SW 1271 (cell line): Measurements from ENCODE around the gene SLC6A2.

Experiments used
- DNase-seq, 2 experiments: peaks; one replicate each; lab custom pipeline; 2025; lab: John Stamatoyannopoulos, UW

The SLC6A2 gene

DNA sequence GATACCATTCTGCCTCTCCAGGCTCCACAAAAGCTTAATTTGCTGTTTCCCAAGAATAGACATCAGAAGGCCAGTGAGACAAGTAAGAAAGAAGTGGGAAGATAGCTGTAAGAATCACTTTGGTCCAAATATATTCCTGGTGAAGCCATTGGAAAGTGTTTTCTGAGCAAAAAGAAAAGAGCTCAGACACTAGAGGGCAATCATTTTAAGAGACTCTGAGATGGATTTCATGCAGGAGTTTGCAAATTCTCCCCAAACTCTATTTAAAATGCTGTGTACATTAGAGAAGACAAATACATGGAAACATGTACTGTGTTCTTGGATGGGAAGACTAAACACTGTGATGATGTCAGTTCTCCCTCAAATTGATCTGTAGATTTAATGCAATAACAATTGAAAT, 8.0 kb upstream of the SLC6A2 start:
- DNase-seq, result no peak

DNA sequence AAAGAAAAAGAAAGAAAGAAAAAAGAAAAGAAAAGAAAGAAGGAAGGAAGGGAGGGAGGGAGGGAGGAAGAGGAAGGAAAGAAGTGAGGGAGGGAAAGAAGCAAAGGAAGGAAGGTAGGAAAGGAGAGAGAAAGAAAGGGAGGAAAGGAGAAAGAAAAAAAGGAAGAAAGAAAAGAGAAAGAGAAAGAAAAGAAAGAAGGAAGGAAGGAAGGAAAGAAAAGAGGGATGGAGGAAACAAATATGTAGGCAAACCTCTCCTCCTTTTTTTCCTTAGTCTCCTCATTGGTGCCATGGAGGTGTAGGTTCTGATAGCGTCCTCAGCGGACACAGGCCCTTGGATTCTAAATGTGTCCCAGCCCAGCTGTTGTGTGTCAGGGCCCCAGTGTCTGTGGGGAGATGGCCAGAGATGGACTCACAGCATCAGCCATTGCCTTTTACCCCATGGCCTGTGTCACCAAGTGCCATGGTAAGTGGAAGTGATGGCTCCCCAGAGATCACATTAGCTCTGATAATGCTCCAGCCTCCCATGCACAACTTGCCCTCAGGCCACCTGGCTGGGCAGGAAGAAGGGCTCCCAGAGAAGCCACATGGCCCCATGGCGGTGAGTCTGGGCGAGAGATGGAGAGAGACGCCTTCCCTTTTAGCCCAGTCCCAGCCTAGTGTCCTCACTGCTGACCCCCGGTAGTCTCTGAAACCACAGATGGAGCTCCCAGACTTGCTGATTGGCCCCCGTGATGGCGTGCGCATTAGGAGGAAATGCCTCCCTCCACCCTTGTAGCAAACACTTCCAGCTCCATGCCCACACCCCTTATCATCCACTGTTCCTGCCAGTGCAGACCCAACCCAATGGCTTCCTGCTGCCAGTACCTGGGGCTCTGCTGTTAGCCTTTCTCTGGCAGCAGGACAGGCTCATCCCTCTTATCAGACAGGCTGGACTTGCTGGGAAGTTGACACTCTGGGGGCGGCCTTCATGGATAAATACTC, 3.7 kb upstream of the SLC6A2 start:
- no peak for DNase-seq

DNA sequence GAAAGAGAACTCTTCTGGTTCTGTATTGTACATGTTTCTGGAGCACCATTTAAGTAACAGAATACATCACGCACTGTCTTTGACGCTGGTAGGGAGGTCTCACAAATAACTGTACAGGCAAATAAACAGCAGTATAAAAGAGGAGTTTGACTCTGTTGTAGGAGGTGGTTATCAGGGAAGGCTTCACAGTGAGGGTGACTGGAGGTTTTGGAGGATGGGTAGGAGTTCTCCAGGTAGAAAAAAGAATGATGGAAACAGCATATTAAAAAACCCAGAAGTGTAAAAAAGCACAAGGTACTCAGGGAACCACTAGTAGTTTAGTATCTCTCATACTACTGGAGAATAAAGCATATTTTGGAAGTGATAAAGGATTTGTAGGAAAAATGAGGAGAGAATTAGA, 2.7 kb upstream of the SLC6A2 start:
- DNase-seq, result no peak

DNA sequence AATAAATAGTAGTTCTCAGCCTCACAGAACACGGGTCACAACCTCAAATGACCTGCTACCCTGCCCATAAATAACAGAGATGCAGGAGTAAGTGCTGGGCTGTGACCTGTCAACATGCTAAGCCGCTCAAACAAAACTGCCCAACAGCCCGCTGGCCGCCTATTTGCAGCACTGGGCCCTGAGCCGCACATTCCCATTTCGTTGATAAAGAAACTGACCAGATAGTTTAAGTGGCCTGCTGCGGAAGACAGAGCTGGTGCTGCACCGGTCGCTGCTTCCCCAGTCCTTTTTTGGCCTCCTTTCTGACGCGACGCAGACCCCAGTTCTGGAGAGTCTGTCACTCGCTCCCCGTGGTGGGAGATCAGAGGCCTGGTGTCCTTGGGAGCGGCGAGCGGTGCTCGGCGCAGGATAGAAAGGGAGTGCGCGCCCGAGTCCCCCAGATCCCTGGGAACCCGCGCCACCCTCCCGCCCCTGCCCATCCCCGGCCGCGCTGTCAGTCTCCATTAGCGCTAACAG, 349 bp upstream of the SLC6A2 start:
- DNase-seq, result no peak

DNA sequence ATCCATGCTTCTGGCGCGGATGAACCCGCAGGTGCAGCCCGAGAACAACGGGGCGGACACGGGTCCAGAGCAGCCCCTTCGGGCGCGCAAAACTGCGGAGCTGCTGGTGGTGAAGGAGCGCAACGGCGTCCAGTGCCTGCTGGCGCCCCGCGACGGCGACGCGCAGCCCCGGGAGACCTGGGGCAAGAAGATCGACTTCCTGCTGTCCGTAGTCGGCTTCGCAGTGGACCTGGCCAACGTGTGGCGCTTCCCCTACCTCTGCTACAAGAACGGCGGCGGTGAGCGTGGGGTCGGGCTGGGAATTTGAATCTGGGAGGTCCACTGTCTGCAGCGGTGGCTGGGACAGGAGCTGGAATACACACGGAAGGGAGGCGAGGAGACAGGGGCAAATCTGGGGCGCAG, 904 bp downstream of the SLC6A2 start:
- DNase-seq, result no peak

DNA sequence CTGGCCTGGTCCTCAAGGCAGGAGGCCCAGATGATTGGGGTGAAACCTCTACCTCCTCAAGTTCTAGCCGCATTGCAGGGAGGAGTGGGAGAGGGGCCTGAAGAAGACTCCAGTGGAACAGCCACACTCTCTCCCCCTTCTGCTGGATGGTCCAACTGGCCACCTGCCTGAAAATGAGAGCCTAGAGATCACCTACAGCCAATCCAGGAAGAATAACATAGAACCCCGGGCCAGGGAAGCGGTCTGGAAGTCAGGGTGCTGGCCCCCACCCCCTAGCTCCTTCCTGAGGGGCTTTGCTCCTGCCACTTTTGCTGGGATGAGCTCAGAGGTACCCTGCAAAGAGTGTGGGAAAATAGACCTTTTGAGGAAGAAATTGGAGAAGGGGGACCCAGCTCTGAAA, 1.8 kb downstream of the SLC6A2 start:
- DNase-seq, result no peak

DNA sequence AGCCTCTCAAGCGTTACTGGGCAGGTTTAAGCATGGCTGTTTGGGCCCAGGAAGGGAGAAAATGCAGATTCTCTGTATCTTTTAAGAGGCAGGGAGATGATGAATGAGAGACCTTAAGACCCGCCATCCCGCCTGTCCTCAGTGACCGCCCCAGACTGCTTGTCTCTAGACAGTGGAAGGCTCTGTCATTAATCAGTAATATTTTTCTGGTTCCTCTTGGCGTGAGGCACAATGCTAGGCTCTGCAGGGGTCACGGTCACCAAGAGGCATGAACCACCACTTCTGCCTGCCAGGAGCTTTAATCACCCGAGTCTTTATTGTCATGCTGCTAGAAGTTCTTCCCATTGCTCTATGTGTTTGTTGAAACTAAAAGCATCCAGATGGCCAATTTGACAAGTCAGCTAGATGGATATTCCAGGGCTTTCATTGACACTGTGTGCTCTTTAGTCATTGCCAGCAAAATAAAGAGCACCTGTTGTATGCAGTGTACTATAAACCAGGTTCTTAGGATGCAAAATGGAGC, 3.2 kb downstream of the SLC6A2 start:
- no peak for DNase-seq

DNA sequence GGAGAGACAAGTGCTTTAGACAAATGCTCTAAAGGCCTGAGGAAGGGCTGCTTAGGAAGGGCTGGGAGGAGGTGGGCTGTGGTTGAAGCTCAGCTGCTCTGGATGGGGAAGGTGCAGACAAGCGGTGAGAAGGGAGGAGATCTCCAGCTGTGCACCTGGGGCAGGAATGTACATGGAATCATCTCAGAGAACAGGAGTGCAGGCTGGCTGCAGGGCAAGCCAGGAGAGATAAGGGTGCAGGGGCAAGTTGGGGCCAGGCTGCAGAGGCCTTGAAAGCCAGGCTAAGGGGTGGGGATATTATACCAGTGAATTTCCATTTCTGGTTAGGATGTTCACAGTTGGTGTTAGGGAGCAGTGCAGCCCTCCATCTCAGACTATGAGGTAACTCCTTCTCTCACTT, 4.2 kb downstream of the SLC6A2 start:
- DNase-seq, result no peak

- no peak for DNase-seq
These were observed 5.0 kb downstream of the SLC6A2 start for GRCh38 chr16:55660828-55661227.

GRCh38 chr16:55661941-55662643, 6.3 kb downstream of the SLC6A2 start:
- no peak for DNase-seq

- DNase-seq, result no peak
These were observed 6.8 kb downstream of the SLC6A2 start for GRCh38 chr16:55662644-55663031.

GRCh38 chr16:55663225-55663624, 7.4 kb downstream of the SLC6A2 start:
- DNase-seq, result no peak

- DNase-seq, result no peak
These were observed 8.2 kb downstream of the SLC6A2 start for GRCh38 chr16:55663765-55664677.

GRCh38 chr16:55664786-55665407, 9.1 kb downstream of the SLC6A2 start:
- DNase-seq, result no peak

- no peak for DNase-seq
These were observed 9.7 kb downstream of the SLC6A2 start for GRCh38 chr16:55665511-55665910.

GRCh38 chr16:55666012-55666411, 10.2 kb downstream of the SLC6A2 start:
- DNase-seq, result no peak

- DNase-seq, result no peak
These were observed 12.0 kb downstream of the SLC6A2 start for GRCh38 chr16:55667753-55668152.

DNA sequence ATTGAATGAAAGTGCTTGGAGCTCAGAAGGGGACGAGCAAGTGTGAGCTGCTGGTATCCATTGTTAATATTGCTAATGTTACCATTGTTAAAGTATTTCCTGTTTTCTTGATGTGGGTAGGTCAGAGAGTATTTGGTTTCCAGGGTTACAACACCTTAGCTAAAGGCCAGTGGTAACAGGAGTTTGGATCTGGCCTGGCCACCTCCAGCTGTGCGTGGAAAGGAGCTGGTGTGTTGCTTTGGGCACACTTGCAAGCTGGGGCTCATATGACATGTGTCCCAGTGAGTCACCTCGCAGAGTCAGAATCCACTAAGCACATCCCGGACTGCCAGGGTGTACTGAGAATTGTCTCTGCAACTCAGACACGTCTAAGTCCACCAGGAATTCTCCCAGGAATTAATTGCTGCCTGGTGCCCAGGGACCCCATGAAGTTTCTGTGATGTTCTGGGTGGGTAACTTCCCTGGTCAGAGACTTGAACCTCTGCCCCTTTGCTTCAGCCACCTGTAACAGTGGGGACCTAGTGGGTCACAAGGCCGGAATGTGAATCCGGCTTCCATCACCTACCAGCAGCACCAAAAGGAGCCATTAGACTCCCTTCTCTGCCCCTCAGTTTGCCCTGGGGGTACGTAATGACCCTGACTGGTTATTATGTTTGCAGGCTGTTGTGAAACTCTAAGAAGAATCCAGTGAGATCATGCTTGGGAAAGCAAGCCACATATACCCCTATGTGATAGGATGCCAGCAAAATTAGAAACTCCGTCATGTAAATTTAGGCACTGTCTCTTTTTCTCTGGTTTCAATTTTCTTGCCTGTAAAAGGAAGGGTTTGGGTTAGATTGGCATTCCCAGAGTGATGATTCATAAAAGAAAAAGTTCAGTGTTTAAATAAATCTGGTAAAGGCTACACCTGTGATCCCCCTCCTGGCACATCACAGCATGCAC, 12.8 kb downstream of the SLC6A2 start:
- no peak for DNase-seq

GRCh38 chr16:55671206-55671973, 15.6 kb downstream of the SLC6A2 start:
- DNase-seq, result no peak

- no peak for DNase-seq
These were observed 16.1 kb downstream of the SLC6A2 start for GRCh38 chr16:55671974-55672280.
